ENCODE data around the gene ROR2.
"Not testable (repeated sequence)": the region's sequence is repeated elsewhere in the genome, so short reads cannot be mapped to it uniquely, and the experiment has no call there.

The ROR2 gene

DNA sequence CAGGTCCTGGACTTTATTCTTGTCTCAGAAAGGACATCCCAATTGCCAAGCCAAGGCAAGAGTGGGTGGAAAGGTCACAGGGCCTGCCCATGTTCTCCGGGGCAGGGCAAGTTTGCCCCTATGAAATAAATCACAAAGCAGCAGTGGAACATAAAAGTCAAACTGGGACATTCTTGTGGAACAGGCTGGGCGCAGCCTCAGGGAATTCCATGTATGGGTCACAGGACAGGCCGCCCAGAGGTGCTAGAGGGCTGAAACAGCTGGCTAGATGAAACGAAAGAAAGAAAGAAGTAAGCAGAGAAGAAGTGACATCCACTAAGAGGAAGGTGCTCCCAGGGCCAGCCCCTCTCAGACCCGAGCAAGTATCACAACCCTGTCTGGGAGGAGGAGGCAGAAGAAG lies 307.3 kb downstream of the ROR2 start:
- DNase-seq (ENCODE audit: low read depth in 2 of 2), result no peak

DNA sequence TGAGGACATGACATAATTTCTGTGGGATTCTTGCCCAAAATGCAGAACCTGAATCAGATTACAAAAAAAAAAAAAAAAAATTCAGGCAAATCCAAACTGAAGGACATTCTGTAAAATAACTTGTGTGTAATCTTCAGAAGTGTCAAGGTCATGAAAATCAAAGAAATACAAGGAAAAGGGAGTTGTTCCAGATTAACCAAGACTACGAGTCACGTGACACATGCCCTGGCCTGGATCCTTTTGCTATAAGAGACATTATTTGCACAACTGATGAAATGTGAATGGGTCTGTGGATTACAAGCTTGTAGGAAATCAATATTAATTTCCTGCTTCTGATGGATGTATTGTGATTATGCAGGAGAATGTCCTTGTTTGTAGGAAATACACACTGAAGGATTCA lies 309.6 kb downstream of the ROR2 start:
- DNase-seq (ENCODE audit: low read depth in 2 of 2), result no peak

DNA sequence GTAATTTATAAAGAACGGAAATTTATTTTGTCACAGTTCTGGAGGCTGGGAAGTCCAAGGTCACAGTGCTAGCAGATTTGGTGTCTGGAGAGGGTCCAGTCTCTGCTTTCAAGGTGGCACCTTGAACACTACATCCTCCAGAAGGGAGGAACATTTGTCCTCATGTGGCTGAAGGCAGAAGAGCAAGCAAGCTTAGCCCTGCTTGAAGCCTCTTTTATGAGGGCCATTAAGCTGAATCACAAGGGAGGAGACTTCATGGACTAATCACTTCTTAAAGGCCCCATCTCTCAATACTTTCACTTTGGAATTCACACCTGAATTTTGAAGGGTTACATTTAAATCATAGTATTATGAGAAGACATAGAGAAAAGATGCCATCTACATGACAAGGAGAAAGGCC lies 311.0 kb downstream of the ROR2 start:
- no peak for DNase-seq (ENCODE audit: low read depth in 2 of 2)

DNA sequence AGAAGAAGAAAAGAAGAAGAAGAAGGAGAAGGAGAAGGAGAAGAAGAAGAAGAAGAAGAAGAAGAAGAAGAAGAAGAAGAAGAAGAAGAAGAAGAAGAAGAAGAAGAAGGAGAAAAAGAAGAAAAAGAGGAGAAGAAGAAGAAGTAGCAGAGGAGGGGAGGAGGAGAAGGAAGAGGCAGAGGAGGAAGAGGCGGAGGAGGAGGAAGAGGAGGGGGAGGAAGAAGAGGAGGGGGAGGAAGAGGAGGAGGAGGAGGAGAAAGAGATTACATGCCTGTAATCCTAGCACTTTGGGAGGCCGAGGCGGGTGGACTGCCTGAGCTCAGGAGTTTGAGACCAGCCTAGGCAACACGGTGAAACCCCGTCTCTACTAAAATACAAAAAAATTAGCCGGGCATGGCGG lies 315.2 kb downstream of the ROR2 start:
- not testable (repeated sequence) for DNase-seq (ENCODE audit: low read depth in 2 of 2)

DNA sequence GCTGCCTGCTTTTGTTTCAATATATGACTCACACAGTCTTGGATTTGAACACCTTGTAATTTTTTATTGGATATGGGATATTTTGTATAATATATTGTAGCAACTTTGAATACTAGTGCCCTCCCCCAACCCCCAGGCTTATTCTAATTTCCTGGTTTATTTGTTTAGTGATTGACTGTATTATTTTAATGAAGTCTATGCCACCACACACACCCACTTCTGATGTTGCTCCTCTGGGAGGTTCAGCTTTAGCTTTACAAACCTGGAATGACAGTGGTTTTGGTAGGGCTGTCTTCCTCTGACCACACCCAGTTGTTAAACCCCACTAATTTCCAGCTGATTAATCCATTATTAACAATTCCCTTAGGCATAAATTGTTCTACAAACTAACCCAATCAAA lies 320.3 kb downstream of the ROR2 start:
- no peak for DNase-seq (ENCODE audit: low read depth in 2 of 2)

DNA sequence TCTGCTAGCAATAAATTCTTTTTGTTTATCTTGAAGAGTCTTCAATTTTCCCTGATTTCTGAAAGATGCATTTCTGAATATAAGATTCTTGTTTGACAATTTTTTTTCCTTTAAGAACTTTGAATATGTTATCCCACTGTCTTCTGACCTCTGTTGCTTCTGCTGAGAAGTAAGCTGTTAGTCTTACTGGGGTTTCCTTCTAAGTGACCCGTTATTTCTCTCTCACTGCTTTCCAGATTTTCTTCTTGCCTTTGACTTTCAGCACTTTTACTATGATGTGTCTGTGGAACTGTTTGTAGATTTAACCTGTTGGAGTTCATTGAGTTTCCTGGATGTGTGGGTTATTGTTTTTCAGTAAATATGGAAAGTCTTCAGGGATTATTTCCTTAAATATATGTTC lies 321.1 kb downstream of the ROR2 start:
- DNase-seq (ENCODE audit: low read depth in 2 of 2), result no peak

DNA sequence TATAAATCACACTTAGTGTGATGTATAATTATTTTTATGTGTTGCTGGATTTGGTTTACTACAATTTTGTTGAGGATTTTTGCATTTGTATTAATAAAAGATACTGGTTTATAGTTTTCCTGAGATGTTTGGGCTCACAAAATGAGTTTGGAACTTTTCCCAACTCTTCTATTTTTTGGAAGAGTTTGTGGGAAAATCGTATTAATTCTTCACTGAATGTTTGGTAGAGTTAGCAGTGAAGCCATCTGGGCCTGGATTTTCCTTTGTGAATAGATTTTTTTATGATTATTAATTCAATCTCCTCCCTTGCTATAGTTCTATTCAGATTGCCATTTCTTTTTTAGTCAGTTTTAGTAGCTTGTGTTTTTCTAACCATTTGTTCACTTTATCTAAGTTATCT lies 324.7 kb downstream of the ROR2 start:
- DNase-seq (ENCODE audit: low read depth in 2 of 2), result no peak

DNA sequence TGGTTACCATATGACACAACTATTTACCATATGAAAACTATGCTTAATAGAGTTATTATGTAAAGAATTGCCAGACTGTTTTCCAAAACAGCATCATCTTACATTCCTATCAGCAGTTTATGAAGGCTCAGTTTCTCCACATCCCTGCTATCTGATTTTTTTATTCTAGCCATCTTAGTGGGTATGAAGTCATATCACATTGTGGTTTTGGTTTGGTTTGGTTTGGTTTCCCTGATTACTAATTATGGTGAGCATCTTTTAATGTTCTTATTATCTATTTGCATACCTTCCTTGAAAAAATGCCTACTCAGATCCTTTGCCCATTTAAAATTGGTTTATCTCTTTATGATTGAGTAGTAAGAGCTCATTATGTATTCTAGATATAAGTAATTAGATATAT lies 327.0 kb downstream of the ROR2 start:
- DNase-seq (ENCODE audit: low read depth in 2 of 2), result no peak

DNA sequence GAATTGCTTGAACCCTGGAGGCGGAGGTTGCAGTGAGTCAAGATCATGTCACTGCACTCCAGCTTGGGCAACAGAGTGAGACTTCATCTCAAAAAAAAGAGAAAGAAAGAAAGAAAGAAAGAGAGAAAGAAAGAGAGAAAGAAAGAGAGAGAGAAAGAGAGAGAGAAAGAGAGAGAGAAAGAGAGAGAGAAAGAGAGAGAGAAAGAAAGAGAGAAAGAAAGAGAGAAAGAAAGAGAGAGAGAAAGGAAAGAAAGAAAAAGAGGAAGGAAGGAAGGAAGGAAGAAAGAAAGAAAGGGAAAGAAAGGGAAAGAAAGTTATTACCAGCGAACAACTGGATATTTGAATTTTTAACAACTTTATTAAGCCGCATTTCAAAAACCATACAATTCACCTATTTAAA lies 327.9 kb downstream of the ROR2 start:
- DNase-seq (ENCODE audit: low read depth in 2 of 2), result not testable (repeated sequence)

DNA sequence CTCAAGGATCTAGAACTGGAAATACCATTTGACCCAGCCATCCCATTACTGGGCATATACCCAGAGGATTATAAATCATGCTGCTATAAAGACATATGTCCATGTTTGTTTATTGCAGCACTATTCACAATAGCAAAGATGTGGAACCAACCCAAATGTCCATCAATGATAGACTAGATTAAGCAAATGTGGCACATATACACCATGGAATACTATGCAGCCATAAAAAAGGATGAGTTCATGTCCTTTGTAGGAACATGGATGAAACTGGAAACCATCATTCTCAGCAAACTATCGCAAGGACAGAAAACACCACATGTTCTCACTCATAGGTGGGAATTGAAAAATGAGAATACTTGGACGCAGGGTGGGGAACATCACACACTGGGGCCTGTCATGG lies 336.0 kb downstream of the ROR2 start:
- not testable (repeated sequence) for DNase-seq (ENCODE audit: low read depth in 2 of 2)

DNA sequence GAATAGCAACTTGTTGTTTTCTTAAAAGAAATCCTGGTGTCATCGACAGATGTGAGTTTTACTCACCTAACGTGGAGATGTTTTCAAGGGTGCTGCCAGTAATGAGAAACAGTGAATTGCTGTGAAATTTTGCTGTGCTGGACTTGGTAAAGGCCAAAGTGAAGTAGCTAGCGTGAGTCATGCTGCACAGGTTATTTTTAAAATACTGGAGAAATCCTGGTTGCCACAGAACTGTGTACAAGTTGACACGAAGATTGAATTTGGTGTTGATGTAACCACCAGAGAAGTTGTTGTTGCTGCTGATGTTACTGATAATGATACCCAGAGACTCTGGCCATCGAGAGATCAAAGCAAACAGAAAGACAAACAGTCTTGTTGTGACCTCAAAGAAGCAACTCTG lies 338.4 kb downstream of the ROR2 start:
- DNase-seq (ENCODE audit: low read depth in 2 of 2), result no peak

DNA sequence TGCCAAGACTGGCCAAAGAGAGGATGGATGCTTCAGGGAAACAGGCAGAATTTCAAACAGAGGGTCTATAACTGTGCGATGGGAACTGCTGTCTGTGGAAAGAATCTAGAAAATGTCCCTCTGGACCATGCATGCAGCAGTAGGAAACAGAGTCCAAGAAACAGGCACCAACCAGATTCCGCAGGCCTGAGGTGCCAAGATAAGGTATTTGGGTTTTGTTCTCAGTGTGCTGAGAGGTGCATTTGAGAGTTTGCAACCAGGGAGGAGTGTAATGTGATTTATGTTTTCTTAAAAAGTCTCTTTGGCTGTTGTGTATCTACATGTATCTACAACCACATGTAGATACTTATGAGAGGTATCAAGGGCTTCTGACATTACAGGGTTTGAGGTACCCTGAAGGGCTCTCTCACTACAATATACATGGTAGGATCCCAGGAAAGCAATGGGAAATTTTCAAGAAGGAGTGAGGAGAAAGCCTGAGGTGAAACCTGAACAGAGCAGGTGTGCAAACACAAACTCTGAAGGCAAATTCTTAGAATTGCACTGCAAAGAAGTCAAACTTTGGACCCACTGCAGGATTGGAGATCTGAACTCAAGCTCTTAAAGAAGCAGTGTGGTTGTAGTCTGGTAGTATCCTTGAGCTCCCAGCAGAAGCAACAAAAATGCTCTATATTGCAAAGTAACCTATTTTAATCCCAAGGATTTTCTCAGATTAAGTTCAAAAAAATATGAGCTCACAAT lies 343.6 kb downstream of the ROR2 start:
- DNase-seq (ENCODE audit: low read depth in 2 of 2), result no peak

DNA sequence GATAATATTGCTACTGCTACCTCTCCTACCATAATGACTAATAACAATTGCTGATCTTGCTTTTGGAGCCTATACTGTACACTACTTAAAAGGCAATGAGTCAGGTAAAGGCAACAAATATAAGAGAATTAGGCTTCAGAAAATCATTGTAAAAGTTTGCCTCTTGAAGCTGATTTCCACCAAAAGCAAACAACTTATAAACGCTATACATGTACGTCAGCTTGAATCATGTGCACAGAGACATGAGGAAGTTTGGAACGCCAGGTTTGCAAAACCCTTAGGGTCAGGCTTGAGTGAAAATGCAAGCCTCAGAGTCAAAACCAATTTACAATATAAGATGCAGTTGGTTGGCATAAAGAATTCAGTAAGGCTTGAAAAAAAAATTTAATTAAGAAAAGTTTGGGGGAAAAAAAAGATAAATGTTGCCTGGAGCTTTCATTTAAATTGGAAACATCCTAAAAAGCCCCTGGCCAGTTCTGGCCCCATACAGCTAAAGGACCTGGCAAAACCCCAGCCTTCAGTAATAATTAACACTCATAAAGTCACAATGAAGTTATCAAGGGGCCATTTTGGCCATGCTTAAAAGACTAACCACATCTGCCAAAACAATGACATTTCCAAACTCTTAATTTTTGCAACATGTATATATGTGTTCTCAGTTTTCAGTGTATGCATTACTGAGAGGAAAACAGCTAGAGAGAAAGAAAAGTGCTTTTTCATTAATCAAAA lies 345.4 kb downstream of the ROR2 start:
- DNase-seq (ENCODE audit: low read depth in 2 of 2), result no peak

DNA sequence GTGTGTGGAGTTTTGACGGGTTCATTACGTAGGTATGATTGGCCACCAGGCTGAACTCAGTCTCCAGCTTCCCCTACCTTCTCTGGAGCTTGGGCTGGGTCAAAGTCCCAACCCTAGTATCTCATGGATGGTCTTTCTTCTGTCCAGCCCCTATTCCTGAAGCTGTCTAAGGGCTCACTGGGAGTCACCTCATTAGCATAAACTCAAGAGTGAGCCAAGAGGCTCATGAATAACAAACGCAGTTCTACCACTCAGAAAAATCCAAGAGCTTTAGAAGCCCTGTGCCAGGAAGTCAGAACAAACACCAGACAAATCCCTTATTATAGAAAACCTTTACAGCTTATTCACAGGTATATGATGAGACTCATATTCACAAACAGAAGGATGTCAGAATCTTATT lies 346.1 kb downstream of the ROR2 start:
- DNase-seq (ENCODE audit: low read depth in 2 of 2), result no peak

DNA sequence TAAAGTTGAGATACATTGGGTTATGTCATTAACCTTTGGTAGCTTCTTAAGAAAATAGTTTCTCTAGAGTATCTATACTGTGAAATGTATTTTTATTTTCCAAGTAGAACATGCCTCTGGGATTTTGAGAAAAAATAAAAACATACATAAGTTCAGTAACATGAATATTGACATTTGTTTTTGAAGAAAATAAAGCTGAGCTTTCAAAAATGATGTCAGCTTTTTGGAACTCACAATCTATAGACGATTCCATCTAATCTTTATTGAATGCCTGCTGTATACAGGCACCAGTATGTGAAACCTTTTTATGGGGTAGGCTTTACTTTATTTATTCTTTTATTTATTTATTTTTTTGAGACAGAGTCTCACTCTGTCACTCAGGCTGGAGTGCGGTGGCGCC lies 350.5 kb downstream of the ROR2 start:
- DNase-seq (ENCODE audit: low read depth in 2 of 2), result no peak

DNA sequence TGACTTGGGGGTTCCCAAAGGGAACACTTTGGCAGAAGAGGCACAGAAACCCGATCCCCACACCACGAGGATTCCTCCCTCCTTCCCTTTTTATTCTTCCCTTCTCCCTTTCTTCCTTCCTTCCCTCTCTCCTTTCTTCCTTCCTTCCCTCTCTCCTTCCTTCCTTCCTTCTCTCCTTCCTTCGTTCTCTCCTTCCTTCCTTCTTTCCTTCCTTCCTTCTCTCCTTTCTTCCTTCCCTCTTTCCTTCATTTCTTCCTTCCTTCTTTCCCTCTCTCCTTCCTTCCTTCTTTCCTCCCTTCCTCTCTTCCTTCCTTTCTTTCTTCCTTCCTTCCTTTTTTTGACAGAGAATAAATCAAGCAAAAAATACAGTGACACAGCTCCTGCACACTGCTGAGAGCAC lies 358.4 kb downstream of the ROR2 start:
- DNase-seq (ENCODE audit: low read depth in 2 of 2), result no peak

DNA sequence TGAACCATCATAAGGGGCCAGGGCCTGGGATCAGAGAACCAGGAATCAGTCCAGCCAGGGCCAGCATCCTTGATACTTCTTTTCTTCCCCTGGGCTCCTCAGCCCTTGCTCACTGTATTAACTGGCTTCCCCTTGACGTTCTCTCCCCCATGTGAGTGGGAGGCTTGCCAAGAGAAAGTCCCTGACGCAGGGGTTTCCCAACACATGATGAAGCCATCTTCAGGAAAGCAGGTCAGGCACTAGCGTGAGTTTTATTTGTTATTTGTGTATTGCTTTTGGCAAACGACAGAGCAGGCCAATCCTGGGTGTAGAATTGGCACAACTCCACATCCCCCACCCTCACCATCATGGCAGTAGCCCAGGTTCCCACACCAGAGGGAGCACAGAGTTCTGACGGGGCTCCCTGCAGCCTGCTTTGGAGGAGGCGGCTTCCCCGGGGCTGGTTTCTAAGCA lies 360.9 kb downstream of the ROR2 start:
- no peak for DNase-seq (ENCODE audit: low read depth in 2 of 2)

DNA sequence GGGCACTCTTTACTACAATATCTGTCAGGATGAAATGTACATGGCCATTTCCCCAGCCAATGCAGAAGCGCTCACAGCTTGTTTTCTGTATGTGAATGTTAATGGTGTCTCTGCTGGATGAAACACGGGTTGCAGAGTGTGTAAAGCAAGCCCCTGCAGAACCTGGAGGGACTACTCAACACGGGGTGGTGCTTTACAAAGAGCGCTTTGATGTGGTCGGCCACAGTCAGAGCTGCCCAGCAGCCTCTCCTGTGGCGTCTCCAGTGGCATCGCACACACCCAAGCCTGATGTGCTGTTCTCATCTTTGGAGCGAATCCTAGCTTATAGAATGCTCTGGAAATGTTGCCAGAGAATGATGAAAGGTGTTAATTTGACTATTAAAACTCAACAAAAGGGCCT lies 363.7 kb downstream of the ROR2 start:
- no peak for DNase-seq (ENCODE audit: low read depth in 2 of 2)

DNA sequence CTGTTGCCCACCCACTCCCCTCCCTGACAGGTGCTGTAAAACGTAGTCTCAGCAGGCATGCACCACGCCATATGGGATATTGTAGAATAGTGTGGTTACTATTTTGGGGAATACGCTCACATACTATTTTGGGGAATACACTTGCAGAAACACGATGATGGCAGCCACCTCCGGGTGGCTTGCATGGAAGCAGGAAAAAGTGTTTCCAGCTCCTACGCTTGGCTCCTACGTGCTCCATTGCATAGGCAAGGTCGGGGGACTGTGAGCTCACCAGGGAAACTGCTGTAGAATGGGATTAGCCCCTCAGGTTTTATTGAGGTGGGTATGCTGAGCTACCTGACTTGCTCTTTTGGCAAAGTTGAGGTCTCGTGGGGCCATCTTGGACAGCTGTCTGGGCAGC lies 366.1 kb downstream of the ROR2 start:
- no peak for DNase-seq (ENCODE audit: low read depth in 2 of 2)

DNA sequence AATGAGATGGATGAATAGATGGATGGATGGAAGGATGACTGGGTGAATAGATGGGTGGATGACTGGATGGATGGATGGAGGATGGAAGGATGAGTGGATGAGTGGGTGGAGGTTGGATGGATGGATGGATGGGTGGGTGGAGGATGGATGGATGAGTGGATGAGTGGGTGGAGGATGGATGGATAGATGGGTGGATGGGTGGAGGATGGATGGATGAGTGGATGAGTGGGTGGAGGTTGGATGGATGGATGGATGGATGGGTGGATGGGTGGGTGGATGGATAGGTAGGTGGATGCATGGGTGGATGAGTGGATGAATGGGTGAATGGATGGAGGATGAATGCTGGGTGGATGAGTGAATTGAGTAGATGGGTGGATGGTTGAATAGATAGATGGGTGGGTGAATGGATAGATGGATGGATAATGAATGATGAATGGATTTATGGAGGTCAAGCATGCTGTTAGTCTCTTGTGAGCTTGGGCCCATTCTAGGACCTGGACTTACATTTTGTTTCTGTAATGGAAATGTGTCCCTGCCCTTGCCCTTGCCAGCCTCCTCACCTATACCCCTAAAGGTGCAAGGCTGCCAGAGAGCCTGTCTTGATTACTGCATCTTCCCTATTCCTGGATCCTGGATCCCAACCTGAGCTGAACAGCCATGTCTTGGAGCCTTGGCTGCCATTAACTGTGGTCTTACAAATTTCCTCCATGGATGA lies 366.7 kb downstream of the ROR2 start:
- no peak for DNase-seq (ENCODE audit: low read depth in 2 of 2)

DNA sequence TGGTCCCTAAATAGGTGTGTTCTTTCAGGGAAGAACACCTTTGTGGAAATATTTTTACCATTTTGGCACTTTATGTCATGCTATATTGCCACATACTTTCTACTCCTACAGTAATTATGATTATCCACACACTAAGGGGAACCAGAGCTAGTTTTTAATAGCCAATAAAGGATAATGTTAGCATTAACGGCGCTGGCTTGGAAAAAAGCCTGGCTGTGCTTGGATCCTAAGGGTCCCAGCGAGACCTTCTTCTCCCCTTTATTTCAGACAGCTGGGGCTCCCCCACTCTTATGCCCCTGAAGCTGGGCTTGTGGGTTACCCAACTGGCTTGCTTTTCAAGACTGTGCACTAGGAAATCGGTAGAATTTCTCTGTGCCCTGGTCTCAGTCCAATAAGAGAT lies 367.8 kb downstream of the ROR2 start:
- DNase-seq (ENCODE audit: low read depth in 2 of 2), result no peak

DNA sequence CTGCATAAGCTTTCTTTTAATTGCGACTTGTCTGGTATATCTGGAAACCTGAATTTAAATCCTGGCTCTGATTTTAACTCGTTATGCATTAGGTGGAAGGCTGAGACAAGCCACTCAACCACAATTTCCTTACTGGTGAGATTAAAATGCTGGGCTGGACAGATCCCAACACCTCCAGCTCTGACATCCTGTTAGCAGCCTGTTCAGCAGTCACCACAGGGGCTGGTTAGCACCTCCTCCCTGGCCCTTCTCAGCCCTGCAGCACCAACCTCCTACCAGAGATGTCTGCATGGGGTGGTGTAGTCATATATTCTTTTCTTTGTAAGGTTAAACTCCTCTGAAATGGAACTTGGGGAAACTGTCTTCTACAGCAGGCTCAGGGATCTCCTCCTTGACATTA lies 369.9 kb downstream of the ROR2 start:
- DNase-seq (ENCODE audit: low read depth in 2 of 2), result no peak

DNA sequence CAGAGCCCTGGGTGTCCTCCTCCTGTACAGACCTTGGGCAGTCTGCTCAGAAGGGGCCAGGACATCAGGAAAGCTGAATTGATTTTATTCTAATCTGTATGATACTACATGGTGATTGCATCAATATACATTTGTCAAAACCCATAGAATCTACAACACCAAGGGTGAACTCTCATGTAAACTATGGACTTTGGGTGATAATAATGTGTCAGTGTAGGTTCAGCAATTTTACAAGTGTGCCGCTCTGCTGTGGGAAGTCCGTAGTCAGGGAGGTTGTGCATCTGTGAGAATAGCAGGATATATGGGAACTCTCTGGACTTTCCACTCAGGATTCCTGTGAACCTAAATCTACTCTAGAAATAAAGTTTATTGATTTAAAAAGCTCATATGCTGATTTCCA lies 371.1 kb downstream of the ROR2 start:
- no peak for DNase-seq (ENCODE audit: low read depth in 2 of 2)
